AG04449 (cell line): ENCODE results near the gene KCTD16.

Experiments used
- CTCF ChIA-PET: fragments of 350-600 bp; formaldehyde crosslinking; extraction: SDS; loops from one replicate; lab custom pipeline; 2021; ENCODE audit warnings: antibody characterized with exemption; lab: Yijun Ruan, JAX
- POLR2A ChIA-PET: fragments of 400-600, 350-600 bp; formaldehyde crosslinking; extraction: SDS; loops from one replicate; lab custom pipeline; 2020; ENCODE audit warnings: antibody characterized with exemption, inconsistent platforms; lab: Yijun Ruan, JAX
- DNase-seq: peaks from one replicate; pipeline ENCODE4 v3.0.0-alpha.2; 2010; ENCODE audit warnings: low read depth, low spot score
- H3K4me3 ChIP-seq: 2 replicates; pipeline ENCODE4 v1.5.1; 2011; ENCODE audit warnings: low read depth, mild to moderate bottlenecking, control low read depth, low read length
- CTCF ChIP-seq: IDR thresholded peaks from one replicate; pipeline ENCODE4 v1.5.1; 2011; ENCODE audit warnings: mild to moderate bottlenecking, moderate library complexity, low read length, control low read depth, inconsistent platforms; ENCODE audit not compliant: insufficient read depth; ENCODE audit errors: missing control alignments

KCTD16 gene

GRCh38 chr5:144307736-144308135, 137.1 kb downstream of the KCTD16 start:
- no peak overlapping the region for H3K4me3 ChIP-seq
- CTCF ChIA-PET = no interaction called here
- no peak for DNase-seq
- no peak for TF ChIP-seq CTCF
- POLR2A ChIA-PET = no interaction called here

DNA sequence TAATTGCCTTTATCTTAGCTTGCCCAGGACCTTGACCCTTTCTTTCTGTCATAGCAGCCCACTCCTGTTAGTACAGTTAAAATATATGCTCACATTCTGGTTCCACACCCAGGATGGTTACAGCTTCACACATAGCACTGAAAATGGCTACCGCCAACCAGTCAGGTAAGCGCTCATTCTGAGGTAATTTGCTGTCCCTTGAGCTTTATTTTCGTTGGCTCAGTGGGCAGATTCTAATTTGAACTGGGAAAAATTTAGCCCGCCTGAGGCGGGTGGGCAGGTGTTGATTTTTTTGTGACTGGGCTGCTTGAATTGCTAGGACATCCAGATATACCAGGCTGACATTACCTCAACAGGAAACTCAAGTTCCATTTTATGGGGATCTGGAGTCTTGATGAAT, 137.5 kb downstream of the KCTD16 start:
- no peak for DNase-seq
- CTCF ChIA-PET = no interaction called here
- H3K4me3 ChIP-seq = no peak overlapping the region
- POLR2A ChIA-PET = no interaction called here
- TF ChIP-seq CTCF = no peak

GRCh38 chr5:144308906-144309670, 138.4 kb downstream of the KCTD16 start:
- TF ChIP-seq CTCF = no peak
- POLR2A ChIA-PET = no interaction called here
- DNase-seq = no peak
- CTCF ChIA-PET = interaction anchor here (1.1 to 1.3 kb wide), 2 partner anchors 12 to 23 kb away, joined by 3 read pairs; no protein-coding TSS in a partner anchor
- H3K4me3 ChIP-seq = no peak overlapping the region

DNA sequence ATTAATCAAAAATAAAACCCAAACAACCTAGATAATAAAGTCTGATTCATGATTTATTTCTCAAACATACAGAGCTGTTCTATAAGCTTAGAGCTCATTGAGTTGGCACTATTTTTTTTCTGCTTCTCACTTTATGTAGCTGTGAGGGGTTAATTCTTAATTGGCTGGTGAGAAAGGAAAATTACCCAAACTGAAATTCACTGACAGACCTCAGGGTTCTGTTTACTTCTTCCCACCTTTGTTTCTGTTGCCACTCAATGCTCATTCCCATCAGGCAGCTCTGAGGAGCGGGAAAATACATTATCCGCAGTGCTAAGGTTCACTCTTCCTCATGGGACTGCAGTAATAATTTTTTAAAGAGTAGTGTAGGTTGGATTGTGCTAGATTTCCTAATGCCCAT, 139.9 kb downstream of the KCTD16 start:
- POLR2A ChIA-PET = no interaction called here
- H3K4me3 ChIP-seq = no peak overlapping the region
- no peak for TF ChIP-seq CTCF
- DNase-seq = no peak
- CTCF ChIA-PET = no interaction called here

GRCh38 chr5:144313147-144313726, 142.6 kb downstream of the KCTD16 start:
- no peak overlapping the region for H3K4me3 ChIP-seq
- TF ChIP-seq CTCF = no peak
- no peak for DNase-seq
- CTCF ChIA-PET = no interaction called here
- POLR2A ChIA-PET = no interaction called here

GRCh38 chr5:144315026-144315425, 144.4 kb downstream of the KCTD16 start:
- TF ChIP-seq CTCF = no peak
- CTCF ChIA-PET = no interaction called here
- no peak for DNase-seq
- POLR2A ChIA-PET = no interaction called here
- H3K4me3 ChIP-seq = no peak overlapping the region
